A673 (cell line): Measurements from ENCODE around the gene ARHGEF2. TPM values are rescaled to one million over a fixed set of nuclear protein-coding genes. Genes with fewer than 3 reads are reported as not detected.

Source experiments
- BruUV-seq: library from RNA; stranded (reverse); fragments of 400-500 nt; replicated peaks from 2 replicates; lab custom pipeline; 2021; lab: Mats Ljungman, UMichigan
- CTCF ChIA-PET: fragments of 300-600 bp; sonication (Branson Sonifier 250); formaldehyde crosslinking; loops from one replicate; lab custom pipeline; 2022; ENCODE audit warnings: antibody characterized with exemption; lab: Charles Lee
- POLR2A ChIA-PET: fragments of 300-600 bp; sonication (Branson Sonifier 250); formaldehyde crosslinking; loops from one replicate; lab custom pipeline; 2022; ENCODE audit warnings: antibody characterized with exemption; ENCODE audit not compliant: low non-redundant PET; lab: Charles Lee
- DNase-seq: peaks from one replicate; pipeline ENCODE4 v3.0.0-alpha.2; 2015; ENCODE audit warnings: low spot score
- H3K27ac ChIP-seq: fragments of 200-600 bp; sonication (generic); 2 replicates; pipeline ENCODE4 v1.5.1; 2016; ENCODE audit warnings: mixed run types, low read depth, mild to moderate bottlenecking, mixed read lengths, antibody characterized with exemption, low read length; ENCODE audit not compliant: poor library complexity, severe bottlenecking
- H3K27me3 ChIP-seq: fragments of 200-600 bp; sonication (generic); replicated peaks from 2 replicates; pipeline ENCODE4 v1.6.1; 2017; ENCODE audit warnings: mixed run types, low read depth, mild to moderate bottlenecking, mixed read lengths, antibody characterized with exemption, low read length; ENCODE audit not compliant: insufficient read depth, poor library complexity
- H3K36me3 ChIP-seq: fragments of 200-600 bp; sonication (generic); 2 replicates; pipeline ENCODE4 v1.6.1; 2016; ENCODE audit warnings: mixed run types, mild to moderate bottlenecking, mixed read lengths, antibody characterized with exemption, low read length; ENCODE audit not compliant: insufficient read depth, poor library complexity, severe bottlenecking
- H3K4me1 ChIP-seq: fragments of 200-600 bp; sonication (generic); 2 replicates; pipeline ENCODE4 v1.6.1; 2017; ENCODE audit warnings: mixed run types, mild to moderate bottlenecking, mixed read lengths, antibody characterized with exemption, low read length; ENCODE audit not compliant: insufficient read depth, poor library complexity, severe bottlenecking
- H3K4me3 ChIP-seq: fragments of 200-600 bp; sonication (generic); 2 replicates; pipeline ENCODE4 v1.5.1; 2016; ENCODE audit warnings: low read depth, mixed run types, mild to moderate bottlenecking, mixed read lengths, low read length; ENCODE audit not compliant: poor library complexity, severe bottlenecking
- H3K9me3 ChIP-seq: fragments of 200-600 bp; sonication (generic); 2 replicates; pipeline ENCODE4 v1.6.1; 2016; ENCODE audit warnings: mixed run types, low read depth, mild to moderate bottlenecking, mixed read lengths, antibody characterized with exemption, low read length; ENCODE audit not compliant: poor library complexity, severe bottlenecking
- EZH2 ChIP-seq: fragments of 200-600 bp; sonication (generic); IDR thresholded peaks from 2 replicates; pipeline ENCODE4 v1.6.1; 2017; ENCODE audit warnings: borderline replicate concordance, low read depth, mild to moderate bottlenecking, mixed read lengths, antibody characterized with exemption, low read length; ENCODE audit not compliant: poor library complexity, severe bottlenecking
- intact Hi-C: fragments of 100-400 bp; cut with micrococcal nuclease; formaldehyde crosslinking; loops from one replicate; pipeline ENCODE4 v1.10.0; 2022; ENCODE audit not compliant: unreplicated experiment
- total RNA-seq: library from RNA; stranded (reverse); gene quantifications from 2 replicates; pipeline ENCODE4 v1.2.3, GENCODE V29; 2021
- TF ChIP-seq, protein P1 (sequence below): fragments of 300-800, 200-600 bp; sonication (generic); conservative IDR thresholded peaks from 2 replicates; pipeline ENCODE4 v1.5.1; 2017; ENCODE audit warnings: low read depth, mild to moderate bottlenecking, antibody characterized with exemption, low read length, moderate library complexity, mixed read lengths

Gene ARHGEF2
- total RNA-seq, 1 experiment from 2014 or later: 148 TPM

DNA sequence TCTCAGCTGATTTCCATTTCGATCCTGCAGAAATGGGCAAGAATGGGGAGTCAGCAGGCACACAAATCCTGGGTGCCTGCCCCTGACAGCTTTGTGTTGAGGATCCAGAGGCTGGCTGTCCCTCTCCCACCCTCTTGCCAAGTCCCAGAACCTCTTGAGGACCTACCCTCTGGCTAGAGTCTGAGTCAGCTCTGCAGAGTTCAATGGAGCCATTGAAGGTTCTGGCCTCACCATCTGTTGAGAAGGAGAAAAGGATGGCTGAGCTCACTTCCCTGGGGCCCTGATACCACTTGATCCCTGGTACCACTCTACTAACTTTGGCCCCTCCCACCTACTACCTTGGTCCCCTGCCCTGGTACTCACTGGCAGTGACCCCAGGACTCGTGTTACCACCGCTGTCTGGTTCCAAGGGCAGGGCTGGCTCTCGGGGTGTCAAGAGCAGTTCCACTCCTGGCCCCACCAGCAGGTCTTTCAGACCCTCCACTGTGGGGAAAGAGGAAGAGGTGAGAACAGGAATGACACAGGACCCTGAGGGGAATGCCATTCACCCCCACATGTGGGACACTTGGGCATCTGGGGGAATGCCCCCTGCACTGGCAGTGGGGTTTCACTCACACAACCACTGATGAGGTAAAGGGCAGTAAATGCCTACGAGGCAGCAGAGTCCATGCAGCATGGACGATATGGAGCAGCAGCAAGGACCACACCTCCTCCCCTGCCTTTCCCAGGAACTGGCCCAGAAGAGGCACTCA is 26.4 kb downstream of the ARHGEF2 start:
- TF ChIP-seq, protein P1, sequence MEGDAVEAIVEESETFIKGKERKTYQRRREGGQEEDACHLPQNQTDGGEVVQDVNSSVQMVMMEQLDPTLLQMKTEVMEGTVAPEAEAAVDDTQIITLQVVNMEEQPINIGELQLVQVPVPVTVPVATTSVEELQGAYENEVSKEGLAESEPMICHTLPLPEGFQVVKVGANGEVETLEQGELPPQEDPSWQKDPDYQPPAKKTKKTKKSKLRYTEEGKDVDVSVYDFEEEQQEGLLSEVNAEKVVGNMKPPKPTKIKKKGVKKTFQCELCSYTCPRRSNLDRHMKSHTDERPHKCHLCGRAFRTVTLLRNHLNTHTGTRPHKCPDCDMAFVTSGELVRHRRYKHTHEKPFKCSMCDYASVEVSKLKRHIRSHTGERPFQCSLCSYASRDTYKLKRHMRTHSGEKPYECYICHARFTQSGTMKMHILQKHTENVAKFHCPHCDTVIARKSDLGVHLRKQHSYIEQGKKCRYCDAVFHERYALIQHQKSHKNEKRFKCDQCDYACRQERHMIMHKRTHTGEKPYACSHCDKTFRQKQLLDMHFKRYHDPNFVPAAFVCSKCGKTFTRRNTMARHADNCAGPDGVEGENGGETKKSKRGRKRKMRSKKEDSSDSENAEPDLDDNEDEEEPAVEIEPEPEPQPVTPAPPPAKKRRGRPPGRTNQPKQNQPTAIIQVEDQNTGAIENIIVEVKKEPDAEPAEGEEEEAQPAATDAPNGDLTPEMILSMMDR: no peak
- TF ChIP-seq EZH2: no peak
- no peaks in the 10 kb centered on the region for H3K27me3 ChIP-seq
- DNase-seq: no peak
- H3K4me3 ChIP-seq: no peak overlapping the region
- ChIA-PET CTCF (no interaction called here), POLR2A (no interaction called here)
- intact Hi-C loops: no loop called here
- H3K9me3 ChIP-seq: no peaks in the 10 kb centered on the region
- H3K4me1 ChIP-seq: no peaks in the 10 kb centered on the region
- BruUV-seq: no TSS peak
- peaks cover 96% of the 10 kb centered on the region for H3K36me3 ChIP-seq
- H3K27ac ChIP-seq: no peak overlapping the region

DNA sequence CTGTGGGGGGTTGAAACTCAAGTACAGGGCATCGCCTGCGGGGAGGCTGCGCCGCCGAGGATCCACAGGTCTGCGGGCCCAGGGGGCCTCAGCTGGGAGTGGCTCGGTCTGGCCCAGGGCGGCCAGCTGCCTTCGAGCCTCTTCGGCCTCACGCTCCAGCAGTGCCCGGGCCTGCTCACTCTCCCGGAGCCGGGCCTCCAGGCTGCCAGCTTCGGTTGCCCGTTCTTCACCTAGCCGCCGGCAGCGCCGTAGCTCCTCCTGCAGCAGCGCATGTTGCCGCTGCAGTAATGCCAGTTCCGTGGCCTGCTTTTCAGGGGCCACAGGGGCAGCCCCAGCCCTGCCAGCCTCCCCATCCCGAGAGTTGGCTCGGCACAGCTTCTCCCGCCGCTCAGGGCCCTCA is 27.5 kb downstream of the ARHGEF2 start:
- no peak for DNase-seq
- no peaks in the 10 kb centered on the region for H3K4me1 ChIP-seq
- TF ChIP-seq, protein P1: no peak
- TF ChIP-seq EZH2: no peak
- no TSS peak for BruUV-seq
- H3K9me3 ChIP-seq: no peaks in the 10 kb centered on the region
- intact Hi-C loops: no loop called here
- no peak overlapping the region for H3K4me3 ChIP-seq
- peaks cover 93% of the 10 kb centered on the region for H3K36me3 ChIP-seq
- ChIA-PET CTCF (no interaction called here), POLR2A (no interaction called here)
- H3K27ac ChIP-seq: no peak overlapping the region
- H3K27me3 ChIP-seq: no peaks in the 10 kb centered on the region

DNA sequence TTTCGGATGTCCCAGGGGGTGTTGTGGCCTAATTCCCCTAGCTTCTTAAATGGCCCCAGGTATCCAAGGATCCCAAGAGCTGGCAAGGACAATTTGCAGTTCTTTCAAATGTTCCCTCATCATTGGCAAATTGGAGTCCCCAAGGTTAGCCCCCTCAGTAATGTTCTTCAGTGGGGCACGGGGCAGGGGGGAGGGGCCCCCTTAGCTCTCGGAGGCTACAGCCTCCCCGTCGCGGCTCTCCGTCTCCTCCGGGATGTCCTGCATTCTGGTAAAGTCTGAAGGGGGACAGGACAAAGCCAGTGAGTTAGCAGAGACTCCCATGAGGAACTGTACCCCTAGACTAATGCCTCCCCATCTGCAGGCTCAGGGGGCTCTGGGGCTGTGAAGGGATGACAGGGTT is 30.6 kb downstream of the ARHGEF2 start:
- no peaks in the 10 kb centered on the region for H3K27me3 ChIP-seq
- DNase-seq: no peak
- no peaks in the 10 kb centered on the region for H3K4me1 ChIP-seq
- ChIA-PET CTCF (no interaction called here), POLR2A (no interaction called here)
- intact Hi-C loops: no loop called here
- TF ChIP-seq EZH2: no peak
- TF ChIP-seq, protein P1: no peak
- peaks cover 62% of the 10 kb centered on the region for H3K36me3 ChIP-seq
- no peaks in the 10 kb centered on the region for H3K9me3 ChIP-seq
- no peak overlapping the region for H3K4me3 ChIP-seq
- BruUV-seq: no TSS peak
- H3K27ac ChIP-seq: no peak overlapping the region
